GM10248 (cell line): ENCODE measurements around the gene DEAF1.

Experiments
- CTCF ChIA-PET: fragments of 300-600 bp; sonication (Branson Sonifier 250); formaldehyde crosslinking; extraction: SDS; loops from one replicate; lab custom pipeline; 2021; ENCODE audit warnings: antibody characterized with exemption; lab: Yijun Ruan, JAX
- POLR2A ChIA-PET: fragments of 350-650 bp; sonication (Branson Sonifier 250); formaldehyde crosslinking; extraction: SDS; loops from one replicate; lab custom pipeline; 2020; ENCODE audit warnings: antibody characterized with exemption; lab: Yijun Ruan, JAX
- DNase-seq: peaks from one replicate; pipeline ENCODE4 v3.0.0; 2012; ENCODE audit errors: extremely low spot score
- CTCF ChIP-seq: IDR thresholded peaks from 2 replicates; pipeline ENCODE4 v1.5.1; 2012; ENCODE audit warnings: mild to moderate bottlenecking, low read depth; ENCODE audit errors: extremely low read depth, missing control alignments, control extremely low read depth

The DEAF1 gene

GRCh38 chr11:637333-637592 is 57.8 kb downstream of the DEAF1 start:
- no peak for TF ChIP-seq CTCF
- CTCF ChIA-PET: no interaction called here
- POLR2A ChIA-PET: no interaction called here
- DNase-seq: no peak

GRCh38 chr11:636511-637332 is 58.3 kb downstream of the DEAF1 start, which contains the start of gene DRD4:
Gene DRD4, plus strand, starts transcription at chr11:637269. Its CDS starts 36 bp downstream, at chr11:637305.
- ChIA-PET CTCF (no interaction called here), POLR2A (no interaction called here)
- TF ChIP-seq CTCF: no peak
- DNase-seq: no peak

GRCh38 chr11:635945-636510 is 59.0 kb downstream of the DEAF1 start:
- ChIA-PET POLR2A (no interaction called here), CTCF (no interaction called here)
- no peak for TF ChIP-seq CTCF
- no peak for DNase-seq

GRCh38 chr11:630871-631270 is 64.2 kb downstream of the DEAF1 start:
- ChIA-PET POLR2A (no interaction called here), CTCF (interaction anchor here (0.7 kb wide), 1 partner anchor 65 kb away, joined by 3 read pairs; the partner anchor contains the start of gene TMEM80)
- no peak for TF ChIP-seq CTCF
- DNase-seq: no peak

- TF ChIP-seq CTCF: peak; percentile 23
Observed at GRCh38 chr11:629237-629583, 65.8 kb downstream of the DEAF1 start.

GRCh38 chr11:628056-628455 is 67.0 kb downstream of the DEAF1 start:
- no peak for DNase-seq
- ChIA-PET POLR2A (no interaction called here), CTCF (interaction anchor here (1.4 kb wide), 1 partner anchor 71 kb away, joined by 3 read pairs; no protein-coding TSS in a partner anchor)
- no peak for TF ChIP-seq CTCF

More at GRCh38 chr11:629237-629583, 65.8 kb downstream of the DEAF1 start:
- DNase-seq: peak; percentile 69
- ChIA-PET CTCF (interaction anchor here (0.7 to 1.0 kb wide), 2 partner anchors 17 to 74 kb away, joined by 3 read pairs; no protein-coding TSS in a partner anchor), POLR2A (no interaction called here)
